Mesenchymal stem cell (in vitro differentiated cells and primary cell): ENCODE results near the gene ZNF182.
"Not testable (repeated sequence)": the region's sequence is repeated elsewhere in the genome, so short reads cannot be mapped to it uniquely, and the experiment has no call there.

ENCODE experiments used
- DNase-seq: peaks from one replicate; pipeline ENCODE4 v3.0.0-alpha.2; 2013
- H2AFZ ChIP-seq: one replicate; pipeline ENCODE4 v1.6.1; 2013; ENCODE audit warnings: low read depth, mild to moderate bottlenecking, control low read depth, inconsistent platforms, low read length, moderate library complexity
- H2AK5ac ChIP-seq: 2 replicates; pipeline ENCODE4 v1.6.1; 2013; ENCODE audit warnings: low read length, moderate library complexity, mild to moderate bottlenecking, inconsistent platforms; ENCODE audit not compliant: severe bottlenecking
- H2BK120ac ChIP-seq: one replicate; pipeline ENCODE4 v1.6.1; 2013; ENCODE audit warnings: low read depth, mild to moderate bottlenecking, inconsistent platforms, low read length, moderate library complexity
- H2BK12ac ChIP-seq, 2 experiments: one replicate each; pipeline ENCODE4 v1.6.1; 2013; ENCODE audit warnings: inconsistent platforms in 2 of 2, low read length in 2 of 2, mild to moderate bottlenecking in 2 of 2, moderate library complexity in 2 of 2, control low read depth in 1 of 2
- H2BK15ac ChIP-seq: one replicate; pipeline ENCODE4 v1.6.1; 2013; ENCODE audit warnings: mild to moderate bottlenecking, low read depth, inconsistent platforms; ENCODE audit not compliant: poor library complexity, severe bottlenecking
- H2BK5ac ChIP-seq: 2 replicates; pipeline ENCODE4 v1.6.1; 2013; ENCODE audit warnings: low read depth, mild to moderate bottlenecking, low read length, control low read depth, inconsistent platforms; ENCODE audit not compliant: poor library complexity, severe bottlenecking
- H3K14ac ChIP-seq, 2 experiments: one replicate each; pipeline ENCODE4 v1.6.1; 2013; ENCODE audit warnings: inconsistent platforms in 2 of 2, low read length in 2 of 2, control low read depth in 1 of 2, mild to moderate bottlenecking in 1 of 2, moderate library complexity in 1 of 2
- H3K18ac ChIP-seq, 2 experiments: one replicate each; pipeline ENCODE4 v1.6.1; 2013; ENCODE audit warnings: inconsistent platforms in 2 of 2, low read length in 2 of 2, control low read depth in 1 of 2, low read depth in 1 of 2, mild to moderate bottlenecking in 1 of 2
- H3K23ac ChIP-seq, 2 experiments: one replicate each; pipeline ENCODE4 v1.6.1; 2013; ENCODE audit warnings: inconsistent platforms in 2 of 2, low read length in 2 of 2, mild to moderate bottlenecking in 2 of 2, moderate library complexity in 2 of 2, control low read depth in 1 of 2
- H3K27ac ChIP-seq: 2 replicates; pipeline ENCODE4 v1.5.1; 2013; ENCODE audit warnings: mild to moderate bottlenecking, moderate library complexity, low read length, control low read depth, inconsistent platforms; ENCODE audit not compliant: poor library complexity, severe bottlenecking
- H3K27me3 ChIP-seq, 2 experiments: 2 replicates each; pipeline versions ENCODE4 v1.6.1 to v1.7.0; 2013; ENCODE audit warnings: low read length in 2 of 2, mild to moderate bottlenecking in 2 of 2, moderate library complexity in 2 of 2, control low read depth in 1 of 2, inconsistent platforms in 1 of 2; ENCODE audit not compliant: control insufficient read depth in 1 of 2, insufficient read depth in 1 of 2
- H3K36me3 ChIP-seq, 2 experiments: 2 replicates each; pipeline versions ENCODE4 v1.6.1 to v1.7.0; 2013; ENCODE audit warnings: low read length in 2 of 2, control low read depth in 1 of 2, inconsistent platforms in 1 of 2, low read depth in 1 of 2, mild to moderate bottlenecking in 1 of 2; ENCODE audit not compliant: insufficient read depth in 2 of 2, control insufficient read depth in 1 of 2
- H3K4ac ChIP-seq, 2 experiments: one replicate each; pipeline ENCODE4 v1.6.1; 2013; ENCODE audit warnings: inconsistent platforms in 2 of 2, low read length in 2 of 2, mild to moderate bottlenecking in 2 of 2, moderate library complexity in 2 of 2, control low read depth in 1 of 2, low read depth in 1 of 2
- H3K4me1 ChIP-seq: 2 replicates; pipeline ENCODE4 v1.6.1; 2013; ENCODE audit warnings: low read depth, low read length, control low read depth; ENCODE audit not compliant: control insufficient read depth, insufficient read depth
- H3K4me2 ChIP-seq: 2 replicates; pipeline ENCODE4 v1.6.1; 2013; ENCODE audit warnings: low read length, mild to moderate bottlenecking, inconsistent platforms; ENCODE audit not compliant: poor library complexity, severe bottlenecking
- H3K4me3 ChIP-seq, 2 experiments: 2 replicates each; pipeline versions ENCODE4 v1.5.1 to v1.7.0; 2013; ENCODE audit warnings: low read length in 2 of 2, mild to moderate bottlenecking in 2 of 2, control low read depth in 1 of 2, low read depth in 1 of 2; ENCODE audit not compliant: insufficient read depth in 1 of 2
- H3K79me1 ChIP-seq: replicated peaks from 2 replicates; pipeline ENCODE4 v1.6.1; 2013; ENCODE audit warnings: mild to moderate bottlenecking, control low read depth, low read length, inconsistent platforms; ENCODE audit not compliant: poor library complexity, severe bottlenecking
- H3K9ac ChIP-seq: 2 replicates; pipeline ENCODE4 v1.7.0; 2013; ENCODE audit warnings: mild to moderate bottlenecking, low read length, moderate library complexity
- H3K9me3 ChIP-seq: 2 replicates; pipeline ENCODE4 v1.7.0; 2013; ENCODE audit warnings: mild to moderate bottlenecking, low read length; ENCODE audit not compliant: control insufficient read depth
- H4K8ac ChIP-seq: one replicate; pipeline ENCODE4 v1.6.1; 2013; ENCODE audit warnings: inconsistent platforms, mild to moderate bottlenecking, low read length, moderate library complexity
- H4K91ac ChIP-seq: one replicate; pipeline ENCODE4 v1.6.1; 2013; ENCODE audit warnings: mild to moderate bottlenecking, low read length, inconsistent platforms
- WGBS: methylation state at CpG from one replicate; pipeline ENCODE4 v1.1.7; 2013; ENCODE audit warnings: mixed read lengths; 5-methylcytosine and 5-hydroxymethylcytosine counted together

Gene ZNF182

DNA sequence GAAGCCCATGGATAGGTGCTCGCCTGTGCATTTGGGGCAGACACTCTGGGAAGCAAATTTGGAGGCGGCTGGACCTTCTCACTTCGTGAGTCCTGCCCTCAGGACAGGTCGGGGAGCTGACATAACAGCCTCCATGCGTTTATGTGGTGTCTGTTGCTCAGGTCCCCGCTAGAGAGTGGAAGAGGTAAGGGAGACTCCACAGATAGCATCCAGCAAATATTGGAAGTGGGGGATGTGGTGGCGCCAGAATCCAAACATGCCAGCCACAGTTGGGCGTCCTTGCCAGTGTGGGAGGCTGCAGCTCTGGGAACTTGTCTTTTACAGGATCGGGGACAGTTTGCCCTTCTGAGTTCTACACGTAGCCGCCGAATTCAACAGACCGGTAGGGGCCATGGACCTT lies 47.8 kb downstream of the ZNF182 start:
- Histone ChIP-seq H3K27me3 (no peaks in the 10 kb centered on the region), H2AFZ (no peak overlapping the region), H4K8ac (no peak overlapping the region), H2BK5ac (no peak overlapping the region), H3K4me1 (no peaks in the 10 kb centered on the region), H3K9me3 (peaks cover 49% of the 10 kb centered on the region), H2BK120ac (no peak overlapping the region), H3K4ac (no peak overlapping the region), H3K4me3 (no peak overlapping the region), H3K27ac (no peak overlapping the region), H3K9ac (no peak overlapping the region), H3K36me3 (no peaks in the 10 kb centered on the region), H4K91ac (no peak overlapping the region), H2BK15ac (no peak overlapping the region), H3K79me1 (no peaks in the 10 kb centered on the region), H3K14ac (no peak overlapping the region), H2AK5ac (no peak overlapping the region), H3K4me2 (no peak overlapping the region), H3K23ac (no peak overlapping the region), H2BK12ac (no peak overlapping the region), H3K18ac (no peak overlapping the region)
- WGBS = 89% methylated on average over 13 of the region's 13 CpGs
- no peak for DNase-seq

DNA sequence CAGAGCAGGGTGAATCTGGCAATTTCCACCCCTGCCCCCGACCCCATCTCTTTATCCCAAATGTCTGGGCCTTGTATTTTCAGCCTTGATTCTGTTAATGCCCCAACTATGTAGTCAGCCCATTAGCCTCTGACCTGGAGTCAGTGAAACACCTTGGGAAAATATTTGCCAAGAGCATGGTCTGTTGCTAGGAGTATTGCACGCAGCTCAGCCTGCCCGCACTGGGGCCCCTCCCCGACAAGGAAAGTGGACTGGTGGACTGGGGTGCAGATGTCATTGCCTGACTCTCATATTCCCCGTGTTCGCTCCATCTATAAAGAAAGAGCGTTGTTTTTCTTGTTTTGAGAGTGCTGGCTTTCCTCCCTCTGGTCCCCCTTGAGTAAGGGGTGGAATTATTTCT lies 48.5 kb downstream of the ZNF182 start:
- H3K4me1 ChIP-seq, H3K79me1 ChIP-seq, H3K23ac ChIP-seq, H2BK12ac ChIP-seq, H3K4ac ChIP-seq, H2BK120ac ChIP-seq, H2AFZ ChIP-seq, H3K18ac ChIP-seq, H3K4me3 ChIP-seq, H3K27me3 ChIP-seq, H3K27ac ChIP-seq, H2AK5ac ChIP-seq, H3K36me3 ChIP-seq, H3K9ac ChIP-seq, H2BK5ac ChIP-seq, H3K4me2 ChIP-seq, H3K14ac ChIP-seq, DNase-seq, H2BK15ac ChIP-seq, H4K91ac ChIP-seq, H4K8ac ChIP-seq: not testable (repeated sequence)
- 98% methylated on average over 6 of the region's 7 CpGs for WGBS
- H3K9me3 ChIP-seq = peaks cover 47% of the 10 kb centered on the region

DNA sequence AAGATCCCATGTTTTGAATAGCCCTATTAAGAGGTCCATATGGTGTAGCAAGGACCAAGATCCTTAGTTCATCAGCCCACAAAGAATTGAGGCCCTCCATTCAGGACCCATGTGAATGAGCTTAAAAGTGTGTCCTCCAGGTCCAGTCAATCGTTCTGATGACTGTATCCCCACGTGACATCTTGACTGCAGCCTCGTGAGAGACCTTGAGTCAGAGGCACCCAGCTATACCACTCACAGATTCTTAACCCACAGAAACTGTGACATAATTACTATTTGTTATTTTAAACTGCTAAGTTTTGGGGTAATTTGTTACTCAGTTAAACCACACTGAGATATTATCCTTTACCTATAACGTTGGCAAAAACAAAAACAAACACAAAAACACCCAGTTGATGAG lies 62.4 kb downstream of the ZNF182 start:
- Histone ChIP-seq H3K4me3 (no peak overlapping the region), H3K9ac (no peak overlapping the region), H3K9me3 (peaks cover 50% of the 10 kb centered on the region), H3K23ac (no peak overlapping the region), H4K91ac (no peak overlapping the region), H3K36me3 (no peaks in the 10 kb centered on the region), H3K4ac (no peak overlapping the region), H2BK12ac (no peak overlapping the region), H2BK5ac (no peak overlapping the region), H2BK15ac (no peak overlapping the region), H3K14ac (no peak overlapping the region), H3K4me2 (no peak overlapping the region), H2AFZ (no peak overlapping the region), H2AK5ac (no peak overlapping the region), H4K8ac (no peak overlapping the region), H3K27me3 (no peaks in the 10 kb centered on the region), H3K18ac (no peak overlapping the region), H3K79me1 (no peaks in the 10 kb centered on the region), H2BK120ac (no peak overlapping the region), H3K27ac (no peak overlapping the region), H3K4me1 (no peaks in the 10 kb centered on the region)
- WGBS = no CpG with 5 or more reads among the region's 4 CpGs
- DNase-seq = no peak

DNA sequence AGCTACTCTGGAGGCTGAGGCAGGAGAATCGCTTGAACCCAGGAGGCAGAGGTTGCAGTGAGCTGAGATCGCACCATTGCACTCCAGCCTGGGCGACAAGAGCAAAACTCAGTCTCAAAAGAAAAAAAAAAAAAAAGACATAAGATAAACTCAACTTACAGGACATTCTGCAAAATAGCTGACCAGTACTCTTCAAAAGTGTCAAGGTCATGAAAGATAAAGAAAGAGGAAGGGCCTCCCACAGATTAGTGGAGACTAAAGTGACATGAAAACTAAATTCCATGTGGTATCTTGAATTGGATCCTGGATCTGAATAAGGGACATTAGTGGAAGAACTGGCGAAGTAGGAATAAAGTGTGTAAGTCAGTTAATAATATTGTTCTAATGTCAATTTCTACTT lies 63.3 kb downstream of the ZNF182 start:
- Histone ChIP-seq H3K27ac (no peak overlapping the region), H3K4me1 (no peaks in the 10 kb centered on the region), H3K79me1 (no peaks in the 10 kb centered on the region), H3K9me3 (peaks cover 48% of the 10 kb centered on the region), H2BK12ac (no peak overlapping the region), H3K4me3 (no peak overlapping the region), H3K4me2 (no peak overlapping the region), H3K27me3 (no peaks in the 10 kb centered on the region), H3K23ac (no peak overlapping the region), H2BK120ac (no peak overlapping the region), H3K4ac (no peak overlapping the region), H3K18ac (no peak overlapping the region), H2AK5ac (no peak overlapping the region), H2BK5ac (no peak overlapping the region), H3K9ac (no peak overlapping the region), H3K14ac (no peak overlapping the region), H4K8ac (no peak overlapping the region), H2AFZ (no peak overlapping the region), H2BK15ac (no peak overlapping the region), H3K36me3 (no peaks in the 10 kb centered on the region), H4K91ac (no peak overlapping the region)
- DNase-seq = no peak
- WGBS = 100% methylated on average over 1 of the region's 4 CpGs
